ENCODE data around the gene PPM1L.

DNA sequence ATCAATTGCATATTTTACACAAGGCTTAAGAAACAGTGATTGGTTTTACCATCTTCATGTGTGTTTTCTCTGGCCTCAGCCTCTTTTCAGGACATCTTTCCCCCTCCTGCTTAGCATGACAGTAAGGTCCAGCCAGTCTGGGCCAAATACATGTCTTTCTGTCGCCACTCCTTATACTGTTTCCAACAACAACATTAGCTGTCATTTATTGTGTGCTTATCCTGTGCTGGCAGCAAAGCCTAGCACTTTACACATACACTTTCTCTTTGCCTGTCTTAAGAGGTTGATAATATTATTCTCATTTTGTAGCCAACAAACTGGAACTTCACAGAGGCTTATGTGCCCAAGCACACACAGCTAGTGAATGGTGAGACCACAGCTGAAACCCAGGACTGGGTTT, 311.3 kb downstream of the PPM1L start:
- TF ChIP-seq EZH2 (IDR thresholded peaks at IDR 0.05; ENCODE audit: borderline replicate concordance, control insufficient read depth, low read depth, low read length) (no peak), EGR1 (IDR thresholded peaks at IDR 0.05; ENCODE audit: borderline replicate concordance in 1 of 2, low read depth in 2 of 2, low read length in 2 of 2) (no peak), MTA3 (IDR thresholded peaks at IDR 0.05; ENCODE audit: borderline replicate concordance, low read length) (no peak), BMI1 (IDR thresholded peaks at IDR 0.05; ENCODE audit: borderline replicate concordance) (no peak), CTCF (IDR thresholded peaks at IDR 0.05 in 2 of 3, conservative IDR thresholded peaks at IDR 0.05 in 1 of 3; ENCODE audit: control insufficient read depth in 2 of 3, extremely low read depth in 1 of 3, insufficient read depth in 1 of 3, low read depth in 3 of 3, low read length in 3 of 3) (no peak), TARDBP (IDR thresholded peaks at IDR 0.05; ENCODE audit: borderline replicate concordance) (no peak), RFX5 (IDR thresholded peaks at IDR 0.05; ENCODE audit: low read depth, low read length) (no peak), TAF1 (IDR thresholded peaks at IDR 0.05; ENCODE audit: borderline replicate concordance, low read depth, low read length) (no peak)

Measured in GM12878 (cell line).